DMS 273 treated with DMSO at 0.1 percent for 48 hours (cell line): Measurements from ENCODE around the gene DDX11.
"Not testable (repeated sequence)": the region's sequence is repeated elsewhere in the genome, so short reads cannot be mapped to it uniquely, and the experiment has no call there.

Experiments used
- DNase-seq: peaks from one replicate; lab custom pipeline; 2025; lab: John Stamatoyannopoulos, UW

Gene DDX11

GRCh38 chr12:31124158-31124557, 50.5 kb downstream of the DDX11 start:
- DNase-seq: not testable (repeated sequence)

- not testable (repeated sequence) for DNase-seq
These were observed 51.5 kb downstream of the DDX11 start for GRCh38 chr12:31125171-31125570.

- DNase-seq: not testable (repeated sequence)
These were observed 53.7 kb downstream of the DDX11 start for GRCh38 chr12:31127209-31127848.

GRCh38 chr12:31136581-31136980, 62.9 kb downstream of the DDX11 start:
- DNase-seq: not testable (repeated sequence)

GRCh38 chr12:31144768-31145167, 71.1 kb downstream of the DDX11 start:
- DNase-seq: not testable (repeated sequence)

- DNase-seq: not testable (repeated sequence)
These were observed 71.6 kb downstream of the DDX11 start for GRCh38 chr12:31145296-31145695.

- not testable (repeated sequence) for DNase-seq
These were observed 73.8 kb downstream of the DDX11 start for GRCh38 chr12:31147415-31147814.

GRCh38 chr12:31150766-31151165, 77.1 kb downstream of the DDX11 start:
- not testable (repeated sequence) for DNase-seq
